IMR-90 (cell line): Measurements from ENCODE around the gene AMBN. TPM values are rescaled to one million over a fixed set of nuclear protein-coding genes. Genes with fewer than 3 reads are reported as not detected.

Source experiments
- ATAC-seq: fragments of 200-7000 bp; cut with Tn5 transposase; 2 replicates; pipeline ENCODE4 v1.9.1; 2020; ENCODE audit warnings: low read depth, mild to moderate bottlenecking, moderate library complexity
- BruUV-seq: library from RNA; stranded (reverse); fragments of 400-500 nt; replicated peaks from 2 replicates; lab custom pipeline; 2021; lab: Mats Ljungman, UMichigan
- CTCF ChIA-PET: fragments of 300-600 bp; formaldehyde crosslinking; extraction: SDS; loops from one replicate; lab custom pipeline; 2021; ENCODE audit warnings: antibody characterized with exemption; lab: Yijun Ruan, JAX
- POLR2A ChIA-PET: fragments of 300-600 bp; sonication (Branson Sonifier 250); formaldehyde crosslinking; loops from one replicate; lab custom pipeline; 2022; ENCODE audit warnings: antibody characterized with exemption; ENCODE audit not compliant: unreplicated experiment; lab: Charles Lee
- DNase-seq: peaks from one replicate; pipeline ENCODE4 v3.0.0; 2013
- H2AFZ ChIP-seq: replicated peaks from 2 replicates; pipeline ENCODE3; 2013; ENCODE audit warnings: low read length, mild to moderate bottlenecking; ENCODE audit not compliant: poor library complexity
- H2AK5ac ChIP-seq: 2 replicates; pipeline ENCODE4 v1.6.1; 2013; ENCODE audit warnings: low read depth, low read length, inconsistent platforms
- H2AK9ac ChIP-seq: replicated peaks from 2 replicates; pipeline ENCODE3; 2013; ENCODE audit warnings: mild to moderate bottlenecking, low read depth, low read length, moderate library complexity; ENCODE audit not compliant: poor library complexity
- H2BK120ac ChIP-seq: 2 replicates; pipeline ENCODE4 v1.6.1; 2013; ENCODE audit warnings: low read depth, low read length, inconsistent platforms
- H2BK15ac ChIP-seq: 3 replicates; pipeline ENCODE4 v1.6.1; 2013; ENCODE audit warnings: low read depth, low read length, inconsistent platforms
- H2BK20ac ChIP-seq: 2 replicates; pipeline ENCODE4 v1.6.1; 2013; ENCODE audit warnings: low read depth, mild to moderate bottlenecking, inconsistent platforms, low read length, moderate library complexity
- H2BK5ac ChIP-seq: 2 replicates; pipeline ENCODE4 v1.6.1; 2013; ENCODE audit warnings: mild to moderate bottlenecking, low read depth, low read length, inconsistent platforms; ENCODE audit not compliant: poor library complexity, severe bottlenecking
- H3K14ac ChIP-seq: replicated peaks from 2 replicates; pipeline ENCODE4 v1.6.1; 2013; ENCODE audit warnings: low read depth, low read length, inconsistent platforms
- H3K18ac ChIP-seq: 2 replicates; pipeline ENCODE4 v1.6.1; 2013; ENCODE audit warnings: low read depth, low read length, control low read depth
- H3K23ac ChIP-seq: 2 replicates; pipeline ENCODE4 v1.6.1; 2013; ENCODE audit warnings: low read depth, low read length, inconsistent platforms
- H3K27ac ChIP-seq: 2 replicates; pipeline ENCODE4 v1.5.1; 2013; ENCODE audit warnings: mild to moderate bottlenecking, control low read depth, low read length; ENCODE audit not compliant: insufficient read depth
- H3K27me3 ChIP-seq: 2 replicates; pipeline ENCODE4 v1.6.1; 2013; ENCODE audit warnings: low read length; ENCODE audit not compliant: control insufficient read depth, insufficient read depth
- H3K36me3 ChIP-seq: 2 replicates; pipeline ENCODE4 v1.6.1; 2013; ENCODE audit warnings: low read length, mixed read lengths; ENCODE audit not compliant: control insufficient read depth, insufficient read depth
- H3K4ac ChIP-seq: 2 replicates; pipeline ENCODE4 v1.6.1; 2013; ENCODE audit warnings: low read depth, low read length, inconsistent platforms
- H3K4me1 ChIP-seq: 2 replicates; pipeline ENCODE4 v1.6.1; 2013; ENCODE audit warnings: low read length, mixed read lengths; ENCODE audit not compliant: control insufficient read depth, insufficient read depth
- H3K4me2 ChIP-seq: 2 replicates; pipeline ENCODE4 v1.6.1; 2013; ENCODE audit warnings: low read depth, mild to moderate bottlenecking, control low read depth, low read length, moderate library complexity
- H3K4me3 ChIP-seq: 2 replicates; pipeline ENCODE4 v1.5.1; 2013; ENCODE audit warnings: low read depth, mild to moderate bottlenecking, control low read depth, low read length, moderate library complexity; ENCODE audit not compliant: insufficient read depth
- H3K56ac ChIP-seq: 2 replicates; pipeline ENCODE4 v1.6.1; 2013; ENCODE audit warnings: low read length, inconsistent platforms; ENCODE audit not compliant: insufficient read depth; ENCODE audit errors: extremely low read depth
- H3K79me1 ChIP-seq, 2 experiments: 2 replicates each; pipeline ENCODE4 v1.6.1; 2013; ENCODE audit warnings: low read length in 2 of 2, inconsistent platforms in 1 of 2, low read depth in 1 of 2
- H3K9ac ChIP-seq: 2 replicates; pipeline ENCODE4 v1.6.1; 2013; ENCODE audit warnings: low read depth, low read length, control low read depth
- H3K9me1 ChIP-seq: 2 replicates; pipeline ENCODE4 v1.6.1; 2013; ENCODE audit warnings: low read length, inconsistent platforms; ENCODE audit not compliant: insufficient read depth
- H3K9me3 ChIP-seq: 2 replicates; pipeline ENCODE4 v1.6.1; 2013; ENCODE audit warnings: low read length; ENCODE audit not compliant: control insufficient read depth, insufficient read depth
- H4K20me1 ChIP-seq: 2 replicates; pipeline ENCODE4 v1.6.1; 2013; ENCODE audit warnings: low read length, inconsistent platforms; ENCODE audit not compliant: insufficient read depth
- H4K5ac ChIP-seq: 2 replicates; pipeline ENCODE4 v1.6.1; 2013; ENCODE audit warnings: mild to moderate bottlenecking, low read depth, low read length, control low read depth
- H4K8ac ChIP-seq, 2 experiments: 2 replicates each; pipeline ENCODE4 v1.6.1; 2013; ENCODE audit warnings: low read depth in 2 of 2, low read length in 2 of 2, control low read depth in 1 of 2, inconsistent platforms in 1 of 2
- H4K91ac ChIP-seq: 2 replicates; pipeline ENCODE4 v1.6.1; 2013; ENCODE audit warnings: low read depth, low read length, inconsistent platforms; ENCODE audit not compliant: insufficient read depth
- BHLHE40 ChIP-seq: fragments of 150-350 bp; IDR thresholded peaks from 2 replicates; pipeline ENCODE4 v1.6.1; 2016; ENCODE audit warnings: mild to moderate bottlenecking, low read depth, low read length
- CEBPB ChIP-seq: IDR thresholded peaks from 2 replicates; pipeline ENCODE4 v1.6.1; 2012; ENCODE audit warnings: low read depth, low read length, improper control_type of control experiment
- CHD1 ChIP-seq: IDR thresholded peaks from 2 replicates; pipeline ENCODE4 v1.6.1; 2012; ENCODE audit warnings: low read depth, low read length, improper control_type of control experiment
- CTCF ChIP-seq: conservative IDR thresholded peaks from 2 replicates; pipeline ENCODE4 v1.5.1; 2012; ENCODE audit warnings: mild to moderate bottlenecking, low read depth, low read length, improper control_type of control experiment
- FOS ChIP-seq: fragments of 150-350 bp; IDR thresholded peaks from 2 replicates; pipeline ENCODE4 v1.6.1; 2016; ENCODE audit warnings: low read depth, low read length
- MAFK ChIP-seq: IDR thresholded peaks from 2 replicates; pipeline ENCODE4 v1.6.1; 2012; ENCODE audit warnings: low read depth, low read length, improper control_type of control experiment
- MAZ ChIP-seq: IDR thresholded peaks from 2 replicates; pipeline ENCODE4 v1.6.1; 2012; ENCODE audit warnings: low read depth, mild to moderate bottlenecking, low read length, improper control_type of control experiment, moderate library complexity, borderline replicate concordance
- MXI1 ChIP-seq: IDR thresholded peaks from 2 replicates; pipeline ENCODE4 v1.6.1; 2012; ENCODE audit warnings: low read depth, mild to moderate bottlenecking, low read length, moderate library complexity, borderline replicate concordance
- NFE2L2 ChIP-seq: fragments of 150-350 bp; IDR thresholded peaks from 2 replicates; pipeline ENCODE4 v1.6.1; 2016; ENCODE audit warnings: low read depth, mild to moderate bottlenecking, low read length
- POLR2A ChIP-seq: IDR thresholded peaks from 2 replicates; pipeline ENCODE4 v1.6.1; 2012; ENCODE audit warnings: mild to moderate bottlenecking, low read depth, low read length
- RAD21 ChIP-seq: IDR thresholded peaks from 2 replicates; pipeline ENCODE4 v1.6.1; 2012; ENCODE audit warnings: low read length, improper control_type of control experiment
- RCOR1 ChIP-seq: IDR thresholded peaks from 2 replicates; pipeline ENCODE4 v1.6.1; 2012; ENCODE audit warnings: mild to moderate bottlenecking, low read length, improper control_type of control experiment; ENCODE audit not compliant: insufficient replicate concordance
- RFX5 ChIP-seq: IDR thresholded peaks from 2 replicates; pipeline ENCODE4 v1.8.0; 2012; ENCODE audit warnings: low read depth, mild to moderate bottlenecking, low read length, moderate library complexity
- SMC3 ChIP-seq: fragments of 150-350 bp; IDR thresholded peaks from 2 replicates; pipeline ENCODE4 v1.6.1; 2016; ENCODE audit warnings: low read depth, mild to moderate bottlenecking, antibody characterized with exemption, low read length, moderate library complexity
- USF2 ChIP-seq: fragments of 150-350 bp; IDR thresholded peaks from 2 replicates; pipeline ENCODE4 v1.6.1; 2017; ENCODE audit warnings: mild to moderate bottlenecking, antibody characterized with exemption, low read length, low read depth
- WGBS, 2 experiments: methylation state at CpG; one replicate each; pipeline versions ENCODE4 v1.1.5 to v1.1.7; 2013; ENCODE audit warnings: missing lambda C conversion rate in 2 of 2; ENCODE audit not compliant: insufficient read length in 1 of 2; ENCODE audit errors: extremely low coverage in 2 of 2; 5-methylcytosine and 5-hydroxymethylcytosine counted together
- dilution Hi-C: fragments of 300-500 bp; cut with HindIII; formaldehyde crosslinking; loops from one replicate; pipeline ENCODE4 v1.14.3; 2018; ENCODE audit warnings: low sequenced_read_pairs; ENCODE audit not compliant: unreplicated experiment
- in situ Hi-C: fragments of 300-500 bp; cut with MboI; formaldehyde crosslinking; loops from 3 replicates; pipeline ENCODE4 v1.14.3; 2019; ENCODE audit warnings: low sequenced_read_pairs, inconsistent platforms, mixed read lengths
- intact Hi-C: fragments of 100-400 bp; cut with micrococcal nuclease; formaldehyde crosslinking; loops from 2 replicates; pipeline ENCODE4 v1.10.0; 2022
- polyA plus RNA-seq, 3 experiments: library from polyadenylated mRNA; depleted of rRNA; stranded (reverse); fragments of >200 nt; gene quantifications; 2 replicates each; pipeline ENCODE4 v1.2.3, GENCODE V29; 2012; ENCODE audit warnings: low replicate concordance in 1 of 3
- total RNA-seq: library from RNA; depleted of rRNA; stranded (reverse); fragments of >200 nt; gene quantifications from 2 replicates; pipeline ENCODE4 v1.2.3, GENCODE V29; 2012

Gene AMBN
- total and polyA plus RNA-seq, 2 of the 4 experiments (the other 2 are of a cell fraction), result not detected

GRCh38 chr4:70629469-70630090 is 37.5 kb downstream of the AMBN start:
- CTCF ChIA-PET, result interaction anchor here (0.5 to 0.7 kb wide), 2 partner anchors 15 to 49 kb away, joined by 3 read pairs; no protein-coding TSS in a partner anchor
- TF ChIP-seq RFX5, result no peak
- no peak for TF ChIP-seq CEBPB
- TF ChIP-seq FOS, result no peak
- no peak for TF ChIP-seq POLR2A
- TF ChIP-seq RAD21, result no peak
- no peak for TF ChIP-seq SMC3
- no peak for TF ChIP-seq RCOR1
- TF ChIP-seq MAZ, result no peak
- no peak for TF ChIP-seq USF2
- TF ChIP-seq MXI1, result no peak
- no peak for TF ChIP-seq BHLHE40
- TF ChIP-seq CHD1, result no peak
- no peak for TF ChIP-seq CTCF
- no peak for TF ChIP-seq MAFK
- TF ChIP-seq NFE2L2, result no peak

More at GRCh38 chr4:70629469-70630090, 37.5 kb downstream of the AMBN start:
- ATAC-seq, result no peak; the same call in 1 of the 2 replicates
- H3K18ac ChIP-seq, result peak overlapping the region; percentile 9; the same call in 1 of the 2 replicates
- H3K56ac ChIP-seq, result no peak overlapping the region
- H3K14ac ChIP-seq, result no peak overlapping the region
- H3K9me1 ChIP-seq, result no peaks in the 10 kb centered on the region
- no TSS peak for BruUV-seq
- H3K4ac ChIP-seq, result peak overlapping the region; percentile 58; the same call in 1 of the 2 replicates
- no peaks in the 10 kb centered on the region for H3K36me3 ChIP-seq
- H3K4me1 ChIP-seq, result no peaks in the 10 kb centered on the region
- H2AK9ac ChIP-seq, result no peak overlapping the region
- no peak overlapping the region for H3K9ac ChIP-seq
- no peak overlapping the region for H3K27ac ChIP-seq
- no peak overlapping the region for H3K4me3 ChIP-seq
- no peaks in the 10 kb centered on the region for H3K9me3 ChIP-seq
- H4K91ac ChIP-seq, result no peak overlapping the region; the same call in 1 of the 2 replicates
- no peaks in the 10 kb centered on the region for H3K79me1 ChIP-seq
- no peak overlapping the region; a peak in 1 of 4 replicates for H4K8ac ChIP-seq
- H2BK120ac ChIP-seq, result peak overlapping the region; percentile 61
- no peak overlapping the region for H4K5ac ChIP-seq
- H2BK5ac ChIP-seq, result peak overlapping the region; percentile 81
- no CpG with 5 or more reads among the region's 1 CpG for WGBS, 2 experiments
- H2AK5ac ChIP-seq, result no peak overlapping the region; the same call in 1 of the 2 replicates
- dilution Hi-C loops (no loop called here), intact Hi-C loops (loop anchor here (1.0 kb wide), 1 partner anchor 15 kb away; no protein-coding TSS in a partner anchor), in situ Hi-C loops (loop anchor here (25.0 kb wide), 1 partner anchor 933 kb away; no protein-coding TSS in a partner anchor)
- peak overlapping the region; percentile 69; the same call in 1 of the 2 replicates for H3K23ac ChIP-seq
- H2BK15ac ChIP-seq, result peak overlapping the region; percentile 54; the same call in 1 of the 3 replicates
- H2BK20ac ChIP-seq, result peak overlapping the region; percentile 81
- peak overlapping the region; percentile 46; the same call in 1 of the 2 replicates for H3K4me2 ChIP-seq
- no peaks in the 10 kb centered on the region for H4K20me1 ChIP-seq
- POLR2A ChIA-PET, result no interaction called here
- no peaks in the 10 kb centered on the region for H3K27me3 ChIP-seq
- DNase-seq, result no peak
- no peak overlapping the region for H2AFZ ChIP-seq
